MM.1S (cell line): Measurements from ENCODE around the gene TRIP4.

Experiments used
- CTCF ChIP-seq: fragments of 300-600 bp; sonication (generic); IDR thresholded peaks from 2 replicates; pipeline ENCODE4 v1.5.1; 2016; ENCODE audit warnings: antibody characterized with exemption, low read length, mixed read lengths
- EZH2 ChIP-seq: fragments of 300-600 bp; sonication (generic); optimal IDR thresholded peaks from 2 replicates; pipeline ENCODE3; 2017; ENCODE audit warnings: low read depth, mild to moderate bottlenecking, antibody characterized with exemption, low read length, mixed read lengths
- EZH2phosphoT487 ChIP-seq: fragments of 300-600 bp; sonication (generic); IDR thresholded peaks from 2 replicates; pipeline ENCODE4 v1.6.1; 2018; ENCODE audit warnings: antibody characterized with exemption, low read length

- no peak for TF ChIP-seq CTCF
- TF ChIP-seq EZH2 = no peak
- TF ChIP-seq EZH2phosphoT487 = no peak
Measured at GRCh38 chr15:64455961-64456371, 68.3 kb downstream of the TRIP4 start.
